ENCODE results near the gene CACNA1C. TPM values are rescaled to one million over a fixed set of nuclear protein-coding genes. Genes with fewer than 3 reads are reported as not detected.

Gene CACNA1C
- total RNA-seq, 1 experiment from 2014 or later = 1.1 TPM

DNA sequence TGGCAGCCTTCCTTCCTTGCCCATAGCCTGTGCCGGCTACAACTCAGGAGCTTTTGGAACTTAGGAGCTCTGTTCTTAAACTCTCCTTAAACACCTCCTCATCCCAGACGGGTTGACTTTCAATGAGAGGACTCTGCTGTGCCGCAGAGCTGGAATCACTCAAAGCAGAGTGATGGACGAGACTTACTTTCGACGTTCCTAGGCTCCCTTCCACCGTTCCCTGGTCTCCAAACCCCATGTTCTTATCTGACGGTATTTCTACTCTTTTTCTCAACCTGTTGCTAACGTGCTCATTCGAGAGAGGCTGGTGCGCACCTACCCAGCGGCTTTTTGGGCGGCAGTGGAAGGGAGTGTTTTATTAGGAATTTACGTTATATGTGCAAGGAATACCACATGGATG lies 232.7 kb downstream of the CACNA1C start:
- no peak overlapping the region for H3K23ac ChIP-seq (ENCODE audit: insufficient read length, low read depth, low read length)
- no peak overlapping the region for H2BK20ac ChIP-seq (ENCODE audit: low read depth, low read length, poor library complexity, severe bottlenecking)
- no peak overlapping the region for H2AK5ac ChIP-seq (ENCODE audit: insufficient read length, low read length)
- no peak overlapping the region for H3K14ac ChIP-seq (ENCODE audit: insufficient read depth, low read length)
- no peak overlapping the region for H3T11ph ChIP-seq (ENCODE audit: low read length)
- no peaks in the 10 kb centered on the region for H3K9me3 ChIP-seq (ENCODE audit: control insufficient read depth, low read depth, low read length)
- no peak overlapping the region for H2AFZ ChIP-seq (ENCODE audit: low read length)
- no peak overlapping the region for H4K91ac ChIP-seq (ENCODE audit: insufficient read length, low read depth, low read length)
- no peaks in the 10 kb centered on the region for H3K23me2 ChIP-seq (ENCODE audit: insufficient read length, low read depth, low read length, poor library complexity, severe bottlenecking)
- H3K56ac ChIP-seq (ENCODE audit: insufficient read length, low read depth, low read length) = no peak overlapping the region
- no peak overlapping the region for H3K18ac ChIP-seq (ENCODE audit: insufficient read length, low read depth, low read length)
- H3K9ac ChIP-seq (ENCODE audit: extremely low read depth, insufficient read length, low read length) = no peak overlapping the region
- DNase-seq = no peak
- H3K27me3 ChIP-seq (ENCODE audit: insufficient read depth, low read length) = no peaks in the 10 kb centered on the region
- no CpG with 5 or more reads among the region's 14 CpGs for WGBS (ENCODE audit: extremely low coverage, insufficient read length, low lambda C conversion rate)
- no peaks in the 10 kb centered on the region for H3K79me1 ChIP-seq (ENCODE audit: insufficient read depth, low read depth, low read length, poor library complexity, severe bottlenecking)
- H3K27ac ChIP-seq (ENCODE audit: insufficient read length, low read depth, low read length) = no peak overlapping the region
- H4K20me1 ChIP-seq (ENCODE audit: control insufficient read depth, insufficient read depth, insufficient read length) = no peaks in the 10 kb centered on the region
- no peak overlapping the region for H3K4ac ChIP-seq (ENCODE audit: low read depth, low read length)
- Mint-ChIP-seq H3K9me3 (peaks cover 0 to 10% of the 10 kb centered on the region in 2 experiments; a peak in 2 of 5 replicates), H3K27me3 (ENCODE audit: low read depth) (peaks cover 3% of the 10 kb centered on the region; the same call in 1 of the 2 replicates), H3K4me3 (no peak overlapping the region), H3K4me1 (peaks cover 66 to 73% of the 10 kb centered on the region in 2 experiments), H3K27ac (no peak overlapping the region), H3K36me3 (ENCODE audit: insufficient read depth in 1 of 3, low read depth in 3 of 3) (no peaks in the 10 kb centered on the region)
- peaks cover 2% of the 10 kb centered on the region; the same call in 1 of the 2 replicates for H3K4me1 ChIP-seq (ENCODE audit: insufficient read depth, low read length)
- H3K4me2 ChIP-seq (ENCODE audit: insufficient read depth, insufficient read length, low read length) = no peak overlapping the region
- H2BK15ac ChIP-seq (ENCODE audit: low read depth, low read length) = no peak overlapping the region
- no peak for TF ChIP-seq CTCF (conservative IDR thresholded peaks at IDR 0.05)
- H4K8ac ChIP-seq (replicated peaks; ENCODE audit: insufficient read length, low read depth, low read length) = no peak overlapping the region
- H2BK120ac ChIP-seq (ENCODE audit: low read depth, low read length, poor library complexity, severe bottlenecking) = no peak overlapping the region
- H2BK5ac ChIP-seq (ENCODE audit: insufficient read length, low read length) = no peak overlapping the region
- H2BK12ac ChIP-seq (ENCODE audit: insufficient read length, low read depth, low read length) = no peak overlapping the region
- H3K79me2 ChIP-seq (ENCODE audit: insufficient read depth, low read length) = no peaks in the 10 kb centered on the region
- no peak overlapping the region for H4K5ac ChIP-seq (ENCODE audit: insufficient read length, low read depth, low read length)

All from H9 (cell line).